A549 (cell line): ENCODE measurements around the gene PFDN6. TPM values are rescaled to one million over a fixed set of nuclear protein-coding genes. Genes with fewer than 3 reads are reported as not detected.

Experiments used
- ATAC-seq, 2 experiments: fragments of 200-7000 bp in 1 of 2; fragments of >200 bp in 1 of 2; cut with Nextera tagmentation in 1 of 2; cut with Tn5 transposase in 1 of 2; 3 replicates each; pipeline versions ENCODE4 v1.8.0 to v1.9.1; 2018 to 2020; ENCODE audit warnings: mild to moderate bottlenecking in 1 of 2, moderate library complexity in 1 of 2
- CTCF ChIA-PET: fragments of 300-600 bp; sonication (Branson Sonifier 250); formaldehyde crosslinking; extraction: SDS; loops from one replicate; lab custom pipeline; 2021; ENCODE audit warnings: antibody characterized with exemption, inconsistent platforms; lab: Yijun Ruan, JAX
- POLR2A ChIA-PET: fragments of 350-600 bp; formaldehyde crosslinking; extraction: SDS; loops from one replicate; lab custom pipeline; 2021; ENCODE audit warnings: antibody characterized with exemption, inconsistent platforms; lab: Yijun Ruan, JAX
- DNase-seq, 2 experiments: peaks; one replicate each; pipeline versions ENCODE4 v3.0.0 to v3.0.0-alpha.2; 2011 to 2016; ENCODE audit warnings: low read depth in 1 of 2, low spot score in 1 of 2
- FAIRE-seq: peaks from 2 replicates; lab custom pipeline; 2011; peaks lifted over from hg19 to GRCh38; lab: Jason Lieb, UNC
- H3K27ac ChIP-seq, 2 experiments: fragments of >200 bp; sonication (Bioruptor Twin); formaldehyde crosslinking; 3 replicates each; pipeline ENCODE4 v1.5.1; 2016 to 2017
- H3K4me1 ChIP-seq: fragments of >200 bp; sonication (Bioruptor Twin); formaldehyde crosslinking; 3 replicates; pipeline ENCODE4 v1.6.1; 2016
- H3K4me2 ChIP-seq: fragments of >200 bp; sonication (Bioruptor Twin); formaldehyde crosslinking; 3 replicates; pipeline ENCODE4 v1.6.1; 2016
- H3K4me3 ChIP-seq: fragments of >200 bp; sonication (Bioruptor Twin); formaldehyde crosslinking; 3 replicates; pipeline ENCODE4 v1.5.1; 2016
- H3K9me3 ChIP-seq: fragments of >200 bp; sonication (Bioruptor Twin); formaldehyde crosslinking; 3 replicates; pipeline ENCODE4 v1.6.1; 2016
- CHD4 ChIP-seq: fragments of 200-600 bp; sonication (generic); IDR thresholded peaks from 2 replicates; pipeline ENCODE4 v1.6.1; 2016; ENCODE audit warnings: antibody characterized with exemption, mild to moderate bottlenecking, borderline replicate concordance
- CTCF ChIP-seq: fragments of >200 bp; sonication (Bioruptor Twin); formaldehyde crosslinking; IDR thresholded peaks from 3 replicates; pipeline ENCODE4 v1.5.1; 2016
- EHF ChIP-seq: fragments of 250-450 bp; sonication (Bioruptor Pico); IDR thresholded peaks from 2 replicates; pipeline ENCODE4 v1.5.0; 2020; ENCODE audit warnings: mild to moderate bottlenecking
- FOSB ChIP-seq: fragments of 250-450 bp; sonication (Bioruptor Pico); IDR thresholded peaks from 2 replicates; pipeline ENCODE4 v1.5.0; 2020; ENCODE audit warnings: mild to moderate bottlenecking, moderate library complexity
- FOSL2 ChIP-seq, 2 experiments: fragments of 450-650 bp in 1 of 2; fragments of >200 bp in 1 of 2; sonication (Bioruptor Twin) in 1 of 2; formaldehyde crosslinking; IDR thresholded peaks; 2 replicates each; pipeline versions ENCODE4 v1.5.0 to v1.6.1; 2016 to 2020; ENCODE audit warnings: mild to moderate bottlenecking in 1 of 2, moderate library complexity in 1 of 2
- GATA3 ChIP-seq: IDR thresholded peaks from 2 replicates; pipeline ENCODE4 v1.6.1; 2012; ENCODE audit warnings: borderline replicate concordance
- HDAC2 ChIP-seq: fragments of 200-600 bp; sonication (generic); IDR thresholded peaks from 2 replicates; pipeline ENCODE4 v1.6.1; 2016
- HMGXB4 ChIP-seq: fragments of 250-450 bp; sonication (Bioruptor Pico); IDR thresholded peaks from 2 replicates; pipeline ENCODE4 v1.5.0; 2021; ENCODE audit warnings: mild to moderate bottlenecking, moderate library complexity, borderline replicate concordance
- HOXB13 ChIP-seq: fragments of 250-450 bp; sonication (Bioruptor Pico); IDR thresholded peaks from 2 replicates; pipeline ENCODE4 v1.5.0; 2020; ENCODE audit warnings: low read depth, mild to moderate bottlenecking, moderate library complexity
- HOXB5 ChIP-seq: fragments of 250-450 bp; sonication (Bioruptor Pico); IDR thresholded peaks from 2 replicates; pipeline ENCODE4 v1.5.0; 2020; ENCODE audit warnings: mild to moderate bottlenecking, moderate library complexity
- JUNB ChIP-seq: fragments of >200 bp; sonication (Bioruptor Twin); formaldehyde crosslinking; IDR thresholded peaks from 2 replicates; pipeline ENCODE4 v1.6.1; 2016
- MYC ChIP-seq: IDR thresholded peaks from 2 replicates; pipeline ENCODE4 v1.6.1; 2012; ENCODE audit warnings: mild to moderate bottlenecking, inconsistent platforms, low read length, improper control_type of control experiment, borderline replicate concordance
- NFE2L2 ChIP-seq: fragments of 150-350 bp; conservative IDR thresholded peaks from 2 replicates; pipeline ENCODE4 v1.6.1; 2014; ENCODE audit warnings: low read length
- PHF8 ChIP-seq: fragments of 200-600 bp; sonication (generic); IDR thresholded peaks from 2 replicates; pipeline ENCODE4 v1.6.1; 2016; ENCODE audit warnings: low read depth, mild to moderate bottlenecking, antibody characterized with exemption, moderate library complexity, borderline replicate concordance
- POLR2A ChIP-seq: IDR thresholded peaks from 2 replicates; pipeline ENCODE4 v1.6.1; 2012; ENCODE audit warnings: mild to moderate bottlenecking, low read length
- POLR2AphosphoS2 ChIP-seq: conservative IDR thresholded peaks from 2 replicates; pipeline ENCODE4 v1.6.1; 2012; ENCODE audit warnings: low read length, improper control_type of control experiment, inconsistent platforms
- RAD21 ChIP-seq, 2 experiments: fragments of >200 bp in 1 of 2; sonication (Bioruptor Twin) in 1 of 2; formaldehyde crosslinking in 1 of 2; IDR thresholded peaks in 1 of 2; conservative IDR thresholded peaks in 1 of 2; 2 replicates in 1 of 2; 3 replicates in 1 of 2; pipeline ENCODE4 v1.6.1; 2012 to 2018; ENCODE audit warnings: inconsistent platforms in 1 of 2
- SMC3 ChIP-seq: fragments of >200 bp; sonication (Bioruptor Twin); formaldehyde crosslinking; IDR thresholded peaks from 3 replicates; pipeline ENCODE4 v1.6.1; 2018; ENCODE audit warnings: inconsistent platforms
- TFCP2L1 ChIP-seq: fragments of 250-450 bp; sonication (Bioruptor Pico); IDR thresholded peaks from 2 replicates; pipeline ENCODE4 v1.5.0; 2021; ENCODE audit warnings: mild to moderate bottlenecking
- TP53 ChIP-seq: fragments of 250-450 bp; sonication (Bioruptor Pico); IDR thresholded peaks from 2 replicates; pipeline ENCODE4 v1.5.0; 2021; ENCODE audit warnings: mild to moderate bottlenecking, moderate library complexity
- ZC3H11A ChIP-seq: fragments of 450-650 bp; IDR thresholded peaks from 2 replicates; pipeline ENCODE4 v1.6.1; 2014; ENCODE audit warnings: antibody characterized with exemption, mild to moderate bottlenecking
- WGBS: methylation state at CpG from one replicate; pipeline ENCODE4 v1.1.6; 2017; ENCODE audit errors: missing lambda C conversion rate; 5-methylcytosine and 5-hydroxymethylcytosine counted together
- polyA plus RNA-seq, 4 experiments: library from polyadenylated mRNA; depleted of rRNA in 3 of 4; stranded (reverse); fragments of >200 nt; fragmentation: RNase III in 1 of 4; extraction: RNeasy Plus Mini Kit Qiagen cat#74134 plus additional on column Dnase treatment in 1 of 4; gene quantifications; 2 replicates in 3 of 4; 3 replicates in 1 of 4; pipeline ENCODE4 v1.2.3, GENCODE V29; 2011 to 2017
- TF ChIP-seq, protein P1 (sequence below): IDR thresholded peaks from 2 replicates; pipeline ENCODE4 v1.6.1; 2012
- TF ChIP-seq, protein P2 (sequence below): fragments of >200 bp; sonication (Bioruptor Twin); formaldehyde crosslinking; IDR thresholded peaks from 2 replicates; pipeline ENCODE4 v1.6.1; 2016
- TF ChIP-seq, protein P3 (sequence below): fragments of 200-600 bp; sonication (generic); IDR thresholded peaks from 2 replicates; pipeline ENCODE4 v1.6.1; 2016; ENCODE audit warnings: antibody characterized with exemption, mild to moderate bottlenecking, moderate library complexity

Gene PFDN6
- polyA plus RNA-seq, 2 of the 4 experiments (the other 2 are of a cell fraction) = 84.6 to 120 TPM

- TF ChIP-seq HOXB5 (CRISPR knock-in tag) = no peak
- TF ChIP-seq, protein P1, sequence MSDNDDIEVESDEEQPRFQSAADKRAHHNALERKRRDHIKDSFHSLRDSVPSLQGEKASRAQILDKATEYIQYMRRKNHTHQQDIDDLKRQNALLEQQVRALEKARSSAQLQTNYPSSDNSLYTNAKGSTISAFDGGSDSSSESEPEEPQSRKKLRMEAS = no peak
- TF ChIP-seq HDAC2 = no peak
- no peak for TF ChIP-seq GATA3
Observed at GRCh38 chr6:33320315-33321181, 31.1 kb downstream of the PFDN6 start (continued).

GRCh38 chr6:33321227-33321626 lies 31.8 kb downstream of the PFDN6 start:
- DNase-seq (no peak), ATAC-seq (no peak), FAIRE-seq (no peak)
- H3K27ac ChIP-seq = peak overlapping the region in 1 of 2 experiments; percentile 97; a peak in 3 of 6 replicates
- CTCF ChIA-PET = interaction anchor here (1.0 to 1.1 kb wide), 2 partner anchors 63 to 98 kb away, joined by 3 to 5 read pairs; no protein-coding TSS in a partner anchor
- WGBS = 96% methylated on average over 8 of the region's 9 CpGs
- H3K4me3 ChIP-seq = no peak overlapping the region
- peaks cover 39% of the 10 kb centered on the region for H3K4me1 ChIP-seq
- H3K4me2 ChIP-seq = peak overlapping the region; percentile 98
- H3K9me3 ChIP-seq = no peaks in the 10 kb centered on the region
- POLR2A ChIA-PET = no interaction called here
- TF ChIP-seq CTCF (no peak), RAD21 (conservative IDR thresholded peaks at IDR 0.05 in 1 of 2, IDR thresholded peaks at IDR 0.05 in 1 of 2) (no peak), PHF8 (no peak), HOXB13 (no peak), TP53 (no peak), HMGXB4 (CRISPR knock-in tag) (no peak), SMC3 (no peak), FOSB (CRISPR knock-in tag) (no peak), ZC3H11A (no peak), GATA3 (no peak), EHF (CRISPR knock-in tag) (no peak), MYC (no peak), FOSL2 (IDR thresholded peaks at IDR 0.05) (no peak), FOSL2 (CRISPR knock-in tag; IDR thresholded peaks at IDR 0.05) (no peak), JUNB (no peak), TFCP2L1 (CRISPR knock-in tag) (no peak), HDAC2 (no peak), POLR2A (no peak)
- TF ChIP-seq, protein P2, sequence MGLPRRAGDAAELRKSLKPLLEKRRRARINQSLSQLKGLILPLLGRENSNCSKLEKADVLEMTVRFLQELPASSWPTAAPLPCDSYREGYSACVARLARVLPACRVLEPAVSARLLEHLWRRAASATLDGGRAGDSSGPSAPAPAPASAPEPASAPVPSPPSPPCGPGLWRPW = no peak

DNA sequence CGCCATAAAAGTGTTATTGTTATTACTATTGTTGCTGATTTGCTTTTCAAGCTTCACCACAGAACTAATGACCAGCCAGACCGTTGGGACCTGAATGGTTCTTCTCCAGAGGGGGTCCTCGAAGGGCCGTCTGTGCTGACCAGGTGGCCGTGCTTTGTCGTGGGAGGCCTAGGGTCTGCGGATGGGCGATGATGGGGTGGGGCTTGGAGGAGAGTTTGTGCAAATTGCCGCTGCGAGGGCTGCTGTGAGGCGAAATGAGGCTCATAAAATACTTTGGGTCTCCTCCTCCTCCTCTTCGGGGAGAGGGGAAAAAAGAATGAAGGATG lies 34.2 kb downstream of the PFDN6 start:
- Histone ChIP-seq H3K9me3 (no peaks in the 10 kb centered on the region), H3K4me3 (peak overlapping the region; percentile 51), H3K4me1 (peaks cover 29% of the 10 kb centered on the region), H3K27ac (peak overlapping the region; percentile 70 to 97), H3K4me2 (peak overlapping the region; percentile 96)
- ATAC-seq (peak in 1 of 2 experiments; percentile 1; a peak in 1 of 6 replicates), DNase-seq (no peak), FAIRE-seq (no peak)
- POLR2A ChIA-PET = no interaction called here
- WGBS = 21% methylated on average over 7 of the region's 12 CpGs
- no peak for TF ChIP-seq NFE2L2
- TF ChIP-seq POLR2AphosphoS2 = no peak
- TF ChIP-seq, protein P1 = 0 out of 2 replicates have a peak, but pooled peaks have one; percentile 0
- no peak for TF ChIP-seq CHD4
- TF ChIP-seq, protein P3, sequence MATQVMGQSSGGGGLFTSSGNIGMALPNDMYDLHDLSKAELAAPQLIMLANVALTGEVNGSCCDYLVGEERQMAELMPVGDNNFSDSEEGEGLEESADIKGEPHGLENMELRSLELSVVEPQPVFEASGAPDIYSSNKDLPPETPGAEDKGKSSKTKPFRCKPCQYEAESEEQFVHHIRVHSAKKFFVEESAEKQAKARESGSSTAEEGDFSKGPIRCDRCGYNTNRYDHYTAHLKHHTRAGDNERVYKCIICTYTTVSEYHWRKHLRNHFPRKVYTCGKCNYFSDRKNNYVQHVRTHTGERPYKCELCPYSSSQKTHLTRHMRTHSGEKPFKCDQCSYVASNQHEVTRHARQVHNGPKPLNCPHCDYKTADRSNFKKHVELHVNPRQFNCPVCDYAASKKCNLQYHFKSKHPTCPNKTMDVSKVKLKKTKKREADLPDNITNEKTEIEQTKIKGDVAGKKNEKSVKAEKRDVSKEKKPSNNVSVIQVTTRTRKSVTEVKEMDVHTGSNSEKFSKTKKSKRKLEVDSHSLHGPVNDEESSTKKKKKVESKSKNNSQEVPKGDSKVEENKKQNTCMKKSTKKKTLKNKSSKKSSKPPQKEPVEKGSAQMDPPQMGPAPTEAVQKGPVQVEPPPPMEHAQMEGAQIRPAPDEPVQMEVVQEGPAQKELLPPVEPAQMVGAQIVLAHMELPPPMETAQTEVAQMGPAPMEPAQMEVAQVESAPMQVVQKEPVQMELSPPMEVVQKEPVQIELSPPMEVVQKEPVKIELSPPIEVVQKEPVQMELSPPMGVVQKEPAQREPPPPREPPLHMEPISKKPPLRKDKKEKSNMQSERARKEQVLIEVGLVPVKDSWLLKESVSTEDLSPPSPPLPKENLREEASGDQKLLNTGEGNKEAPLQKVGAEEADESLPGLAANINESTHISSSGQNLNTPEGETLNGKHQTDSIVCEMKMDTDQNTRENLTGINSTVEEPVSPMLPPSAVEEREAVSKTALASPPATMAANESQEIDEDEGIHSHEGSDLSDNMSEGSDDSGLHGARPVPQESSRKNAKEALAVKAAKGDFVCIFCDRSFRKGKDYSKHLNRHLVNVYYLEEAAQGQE = peak; percentile 58; the same call in 1 of the 2 replicates
- CTCF ChIA-PET = no interaction called here
